Left ventricle myocardium inferior (tissue), 1 donor: ENCODE results near the gene MSMB. TPM values are rescaled to one million over a fixed set of nuclear protein-coding genes. Genes with fewer than 3 reads are reported as not detected.

Source experiments
- DNase-seq: peaks from one replicate; pipeline ENCODE4 v3.0.0-alpha.2; 2020
- H3K27ac ChIP-seq: fragments of 200-600 bp; replicated peaks from 2 replicates; pipeline ENCODE4 v1.8.0; 2021
- H3K27me3 ChIP-seq: fragments of 200-600 bp; 2 replicates; pipeline ENCODE4 v1.8.0; 2021; ENCODE audit warnings: low read depth
- H3K36me3 ChIP-seq: fragments of 200-600 bp; 2 replicates; pipeline ENCODE4 v1.8.0; 2021
- H3K4me1 ChIP-seq: fragments of 200-600 bp; 2 replicates; pipeline ENCODE4 v1.8.0; 2021
- H3K4me3 ChIP-seq: fragments of 200-600 bp; 2 replicates; pipeline ENCODE4 v1.8.0; 2021; ENCODE audit warnings: mild to moderate bottlenecking, moderate library complexity
- H3K9me3 ChIP-seq: fragments of 200-600 bp; replicated peaks from 2 replicates; pipeline ENCODE4 v1.8.0; 2021
- intact Hi-C: fragments of 100-400 bp; cut with micrococcal nuclease; formaldehyde crosslinking; loops from one replicate; pipeline ENCODE4 v1.11.0; 2022
- total RNA-seq: library from RNA; stranded (reverse); fragmentation: NEBNext Ultra II Directional; extraction: Animal tissue kit (Norgen Biotek cat#: 25700); gene quantifications from one replicate; pipeline ENCODE4 v1.2.1, GENCODE V29; 2021
- TF ChIP-seq, protein P1 (sequence below): fragments of 200-600 bp; IDR thresholded peaks from 2 replicates; pipeline ENCODE4 v1.8.0; 2021; ENCODE audit warnings: antibody characterized with exemption, mild to moderate bottlenecking, borderline replicate concordance
- donor health status: DM: no; HTN: yes; CAD: no; lungs with severe emphysema.

MSMB gene
- total RNA-seq, 1 donor from 2014 or later: not detected

DNA sequence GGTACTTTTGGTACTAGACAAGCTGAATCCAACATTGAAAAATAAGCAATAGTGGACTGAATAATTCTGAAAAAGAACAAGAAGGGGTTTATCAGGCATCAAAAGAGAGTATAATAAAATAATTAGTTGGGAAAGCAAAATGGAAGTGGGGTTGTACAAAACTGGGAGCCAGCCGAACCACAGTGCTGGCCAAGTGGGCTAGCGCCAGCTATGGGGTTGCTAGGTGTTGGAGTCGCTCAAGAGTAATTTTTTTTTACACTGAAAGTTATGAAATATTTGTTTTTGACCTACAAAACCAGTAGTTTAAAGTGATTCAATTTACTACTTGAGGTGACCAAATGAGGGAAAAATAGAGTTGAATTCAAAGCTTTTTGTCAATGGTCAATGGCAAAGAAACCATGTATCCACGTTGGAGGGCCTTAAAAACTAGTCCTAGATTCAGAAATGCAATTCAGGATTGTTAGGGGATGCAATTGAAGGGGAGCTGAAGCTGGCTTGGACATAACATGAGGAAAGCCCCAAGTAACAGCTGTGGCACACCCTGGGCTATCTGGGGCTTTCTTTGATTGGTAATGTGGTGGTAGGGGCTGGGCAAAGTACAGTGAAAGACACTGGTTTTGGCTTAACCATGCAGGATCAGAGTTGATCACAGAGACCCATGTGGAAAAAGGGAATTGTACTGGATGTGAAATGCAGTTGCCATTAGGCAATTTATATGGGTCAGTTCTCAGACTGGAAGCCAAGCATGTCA, 28.3 kb upstream of the MSMB start:
- Histone ChIP-seq H3K9me3 (no peaks in the 10 kb centered on the region), H3K27me3 (no peaks in the 10 kb centered on the region), H3K4me3 (no peak overlapping the region), H3K4me1 (peaks cover 6% of the 10 kb centered on the region), H3K27ac (no peak overlapping the region), H3K36me3 (no peaks in the 10 kb centered on the region)
- intact Hi-C loops: no loop called here
- TF ChIP-seq, protein P1, sequence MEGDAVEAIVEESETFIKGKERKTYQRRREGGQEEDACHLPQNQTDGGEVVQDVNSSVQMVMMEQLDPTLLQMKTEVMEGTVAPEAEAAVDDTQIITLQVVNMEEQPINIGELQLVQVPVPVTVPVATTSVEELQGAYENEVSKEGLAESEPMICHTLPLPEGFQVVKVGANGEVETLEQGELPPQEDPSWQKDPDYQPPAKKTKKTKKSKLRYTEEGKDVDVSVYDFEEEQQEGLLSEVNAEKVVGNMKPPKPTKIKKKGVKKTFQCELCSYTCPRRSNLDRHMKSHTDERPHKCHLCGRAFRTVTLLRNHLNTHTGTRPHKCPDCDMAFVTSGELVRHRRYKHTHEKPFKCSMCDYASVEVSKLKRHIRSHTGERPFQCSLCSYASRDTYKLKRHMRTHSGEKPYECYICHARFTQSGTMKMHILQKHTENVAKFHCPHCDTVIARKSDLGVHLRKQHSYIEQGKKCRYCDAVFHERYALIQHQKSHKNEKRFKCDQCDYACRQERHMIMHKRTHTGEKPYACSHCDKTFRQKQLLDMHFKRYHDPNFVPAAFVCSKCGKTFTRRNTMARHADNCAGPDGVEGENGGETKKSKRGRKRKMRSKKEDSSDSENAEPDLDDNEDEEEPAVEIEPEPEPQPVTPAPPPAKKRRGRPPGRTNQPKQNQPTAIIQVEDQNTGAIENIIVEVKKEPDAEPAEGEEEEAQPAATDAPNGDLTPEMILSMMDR: no peak
- no peak for DNase-seq

DNA sequence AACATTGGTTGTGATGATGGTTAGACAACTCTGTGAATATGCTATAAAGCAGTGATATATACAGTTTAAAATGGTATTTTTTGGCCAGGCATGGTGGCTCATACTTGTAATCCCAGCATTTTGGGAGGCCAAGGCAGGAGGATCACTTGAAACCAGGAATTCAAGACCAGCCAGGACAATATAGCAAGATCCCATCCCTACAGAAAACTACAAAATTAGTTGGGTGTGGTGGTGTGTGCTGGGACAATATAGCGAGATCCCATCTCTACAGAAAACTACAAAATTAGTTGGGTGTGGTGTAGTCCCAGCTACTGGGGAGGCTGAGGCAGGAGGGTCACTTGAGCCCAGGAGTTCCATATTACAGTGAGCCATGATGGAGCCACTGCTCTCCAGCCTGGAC, 27.5 kb upstream of the MSMB start:
- TF ChIP-seq, protein P1: no peak
- no peak overlapping the region for H3K4me3 ChIP-seq
- intact Hi-C loops: no loop called here
- H3K27ac ChIP-seq: no peak overlapping the region
- no peaks in the 10 kb centered on the region for H3K36me3 ChIP-seq
- no peak for DNase-seq
- H3K9me3 ChIP-seq: no peaks in the 10 kb centered on the region
- H3K4me1 ChIP-seq: peaks cover 6% of the 10 kb centered on the region
- no peaks in the 10 kb centered on the region for H3K27me3 ChIP-seq

GRCh38 chr10:46070749-46071148, 24.7 kb upstream of the MSMB start:
- no peaks in the 10 kb centered on the region for H3K27me3 ChIP-seq
- H3K4me1 ChIP-seq: no peaks in the 10 kb centered on the region
- H3K36me3 ChIP-seq: no peaks in the 10 kb centered on the region
- no peak for DNase-seq
- TF ChIP-seq, protein P1: no peak
- H3K9me3 ChIP-seq: no peaks in the 10 kb centered on the region
- H3K27ac ChIP-seq: no peak overlapping the region
- H3K4me3 ChIP-seq: no peak overlapping the region
- intact Hi-C loops: no loop called here

GRCh38 chr10:46069771-46070463, 23.8 kb upstream of the MSMB start:
- DNase-seq: no peak
- no peak overlapping the region for H3K27ac ChIP-seq
- TF ChIP-seq, protein P1: no peak
- no peaks in the 10 kb centered on the region for H3K9me3 ChIP-seq
- H3K4me1 ChIP-seq: no peaks in the 10 kb centered on the region
- intact Hi-C loops: no loop called here
- no peaks in the 10 kb centered on the region for H3K36me3 ChIP-seq
- no peaks in the 10 kb centered on the region for H3K27me3 ChIP-seq
- H3K4me3 ChIP-seq: no peak overlapping the region

- H3K4me3 ChIP-seq: no peak overlapping the region
- H3K36me3 ChIP-seq: no peaks in the 10 kb centered on the region
- no peak for DNase-seq
- intact Hi-C loops: no loop called here
- TF ChIP-seq, protein P1: no peak
- no peak overlapping the region for H3K27ac ChIP-seq
- H3K9me3 ChIP-seq: no peaks in the 10 kb centered on the region
- H3K4me1 ChIP-seq: no peaks in the 10 kb centered on the region
- H3K27me3 ChIP-seq: no peaks in the 10 kb centered on the region
Measured at GRCh38 chr10:46068905-46069304, 22.8 kb upstream of the MSMB start.
